CD14-positive monocyte (primary cell): ENCODE data around the gene TANGO2. TPM values are rescaled to one million over a fixed set of nuclear protein-coding genes. Genes with fewer than 3 reads are reported as not detected.

ENCODE experiments used
- DNase-seq, 3 donors: peaks; one replicate each; pipeline ENCODE4 v3.0.0-alpha.2; 2011 to 2022
- H2AFZ ChIP-seq: 2 replicates; pipeline ENCODE4 v1.6.0; 2012; ENCODE audit warnings: mild to moderate bottlenecking, low read depth, low read length, inconsistent platforms; ENCODE audit not compliant: insufficient read depth, poor library complexity, severe bottlenecking
- H3K27ac ChIP-seq, 2 donors: 1 replicate in 1 of 2; 2 replicates in 1 of 2; pipeline ENCODE4 v1.5.1; 2012 to 2013; ENCODE audit warnings: low read length in 2 of 2, control low read depth in 1 of 2, inconsistent platforms in 1 of 2, low read depth in 1 of 2, mild to moderate bottlenecking in 1 of 2
- H3K27me3 ChIP-seq, 2 donors: one replicate each; pipeline versions ENCODE4 v1.6.0 to v1.6.1; 2011 to 2013; ENCODE audit warnings: low read length in 2 of 2; ENCODE audit not compliant: control insufficient read depth in 2 of 2, insufficient read depth in 2 of 2
- H3K36me3 ChIP-seq, 2 donors: replicated peaks in 1 of 2; 1 replicate in 1 of 2; 2 replicates in 1 of 2; pipeline versions ENCODE4 v1.5.1 to v1.6.1; 2012 to 2013; ENCODE audit warnings: low read length in 2 of 2, control low read depth in 1 of 2, inconsistent platforms in 1 of 2, mild to moderate bottlenecking in 1 of 2; ENCODE audit not compliant: insufficient read depth in 2 of 2, control insufficient read depth in 1 of 2
- H3K4me1 ChIP-seq, 2 donors: 1 replicate in 1 of 2; 2 replicates in 1 of 2; pipeline versions ENCODE4 v1.5.1 to v1.6.1; 2012 to 2013; ENCODE audit warnings: low read length in 2 of 2, control low read depth in 1 of 2, inconsistent platforms in 1 of 2, mild to moderate bottlenecking in 1 of 2, moderate library complexity in 1 of 2; ENCODE audit not compliant: insufficient read depth in 2 of 2, control insufficient read depth in 1 of 2
- H3K4me2 ChIP-seq: replicated peaks from 2 replicates; pipeline ENCODE3; 2012; ENCODE audit warnings: low read length, moderate library complexity, mild to moderate bottlenecking; ENCODE audit not compliant: poor library complexity, severe bottlenecking; ENCODE audit errors: extremely low read depth
- H3K4me3 ChIP-seq, 3 experiments: fragments of 200-600 bp in 1 of 3; sonication (generic) in 1 of 3; replicated peaks in 1 of 3; 1 replicate in 2 of 3; 2 replicates in 1 of 3; pipeline ENCODE4 v1.5.1; 2011 to 2013; ENCODE audit warnings: low read length in 3 of 3, mild to moderate bottlenecking in 3 of 3, control low read depth in 2 of 3, low read depth in 2 of 3, inconsistent platforms in 1 of 3, moderate library complexity in 1 of 3
- H3K79me2 ChIP-seq: 2 replicates; pipeline ENCODE4 v1.6.0; 2012; ENCODE audit warnings: mild to moderate bottlenecking, control low read depth, inconsistent platforms, low read length, moderate library complexity; ENCODE audit not compliant: insufficient read depth
- H3K9ac ChIP-seq: 2 replicates; pipeline ENCODE4 v1.6.0; 2017; ENCODE audit warnings: low read length, mild to moderate bottlenecking; ENCODE audit not compliant: insufficient read depth, poor library complexity, severe bottlenecking
- H3K9me3 ChIP-seq, 2 donors: replicated peaks in 1 of 2; 1 replicate in 1 of 2; 2 replicates in 1 of 2; pipeline versions ENCODE4 v1.5.1 to v1.6.1; 2012 to 2013; ENCODE audit warnings: low read length in 2 of 2, control low read depth in 1 of 2; ENCODE audit not compliant: control insufficient read depth in 1 of 2, insufficient read depth in 1 of 2
- H4K20me1 ChIP-seq: 2 replicates; pipeline ENCODE4 v1.6.0; 2012; ENCODE audit warnings: mild to moderate bottlenecking, low read length, control low read depth, moderate library complexity; ENCODE audit not compliant: insufficient read depth
- H3K27ac Mint-ChIP-seq, 7 donors: one replicate each; pipeline ENCODE4 v1.8.0; 2020; ENCODE audit warnings: mild to moderate bottlenecking in 7 of 7, mixed read lengths in 7 of 7, moderate library complexity in 6 of 7, inconsistent platforms in 2 of 7
- H3K27me3 Mint-ChIP-seq, 3 donors: one replicate each; pipeline ENCODE4 v1.8.0; 2021 to 2022; ENCODE audit warnings: low read depth in 3 of 3, mild to moderate bottlenecking in 3 of 3, mixed read lengths in 3 of 3, moderate library complexity in 3 of 3, inconsistent platforms in 1 of 3
- H3K36me3 Mint-ChIP-seq, 2 donors: one replicate each; pipeline ENCODE4 v1.8.0; 2020; ENCODE audit warnings: mixed read lengths in 2 of 2, inconsistent platforms in 1 of 2, mild to moderate bottlenecking in 1 of 2
- H3K4me1 Mint-ChIP-seq: one replicate; pipeline ENCODE4 v1.8.0; 2020; ENCODE audit warnings: mild to moderate bottlenecking, mixed read lengths
- H3K4me3 Mint-ChIP-seq, 2 donors: one replicate each; pipeline ENCODE4 v1.8.0; 2020; ENCODE audit warnings: mild to moderate bottlenecking in 2 of 2, mixed read lengths in 2 of 2, moderate library complexity in 1 of 2
- H3K9me3 Mint-ChIP-seq, 7 donors: one replicate each; pipeline ENCODE4 v1.8.0; 2020 to 2022; ENCODE audit warnings: mixed read lengths in 7 of 7, mild to moderate bottlenecking in 6 of 7, moderate library complexity in 6 of 7, inconsistent platforms in 2 of 7
- CTCF ChIP-seq: fragments of 200-600 bp; IDR thresholded peaks from one replicate; pipeline ENCODE4 v1.8.0; 2022; ENCODE audit warnings: antibody characterized with exemption, mild to moderate bottlenecking
- WGBS: methylation state at CpG from one replicate; pipeline ENCODE4 v1.1.5; 2013; ENCODE audit warnings: missing lambda C conversion rate; ENCODE audit not compliant: insufficient coverage; 5-methylcytosine and 5-hydroxymethylcytosine counted together
- intact Hi-C, 2 donors: fragments of 100-400 bp; cut with micrococcal nuclease; formaldehyde crosslinking; loops; one replicate each; pipeline versions ENCODE4 v1.15.0 to v1.15.1; 2023
- polyA plus RNA-seq, 3 donors: library from polyadenylated mRNA; depleted of rRNA in 1 of 3; unstranded in 2 of 3; stranded (reverse) in 1 of 3; fragments of 300-500 nt in 2 of 3; fragments of >200 nt in 1 of 3; fragmentation: Illumina TruSeq in 2 of 3; gene quantifications; 1 replicate in 2 of 3; 2 replicates in 1 of 3; pipeline ENCODE4 v1.2.3, GENCODE V29; 2012 to 2021

The TANGO2 gene
- polyA plus RNA-seq, 3 donors, result 56.4 to 94.9 (median 58.2) TPM

GRCh38 chr22:20106205-20106848, 85.4 kb downstream of the TANGO2 start:
- peak overlapping the region in 1 of 7 donors; percentile 4 for H3K27ac Mint-ChIP-seq
- no peak for DNase-seq
- H4K20me1 ChIP-seq, result peaks cover 3% of the 10 kb centered on the region

GRCh38 chr22:20106849-20107237, 85.9 kb downstream of the TANGO2 start:
- no peak for DNase-seq
- H4K20me1 ChIP-seq, result peaks cover 7% of the 10 kb centered on the region
- Mint-ChIP-seq H3K4me3 (no peak overlapping the region), H3K27me3 (peaks cover 0 to 2% (median 0%) of the 10 kb centered on the region in 3 donors), H3K36me3 (peaks cover 63 to 90% of the 10 kb centered on the region in 2 donors), H3K9me3 (no peaks in the 10 kb centered on the region), H3K4me1 (peaks cover 5% of the 10 kb centered on the region), H3K27ac (peak overlapping the region in 2 of 7 donors; percentile 4 to 46)
- TF ChIP-seq CTCF, result no peak
- no peaks in the 10 kb centered on the region for H3K9me3 ChIP-seq
- H3K27me3 ChIP-seq, result no peaks in the 10 kb centered on the region
- H3K79me2 ChIP-seq, result peaks cover 9% of the 10 kb centered on the region
- no peak overlapping the region for H3K27ac ChIP-seq
- intact Hi-C loops, result no loop called here
- no peak overlapping the region for H3K4me3 ChIP-seq
- WGBS, result 94% methylated on average over 10 of the region's 10 CpGs
- H3K9ac ChIP-seq, result no peak overlapping the region
- H3K36me3 ChIP-seq, result peaks cover 73 to 94% of the 10 kb centered on the region in 2 donors
- no peak overlapping the region for H2AFZ ChIP-seq
- H3K4me1 ChIP-seq, result peaks cover 0 to 6% of the 10 kb centered on the region in 2 donors
- no peak overlapping the region for H3K4me2 ChIP-seq

More at GRCh38 chr22:20106205-20106848, 85.4 kb downstream of the TANGO2 start:
- H3K4me1 ChIP-seq, result peaks cover 0 to 9% of the 10 kb centered on the region in 2 donors
- H3K4me3 ChIP-seq, result no peak overlapping the region
- H3K27ac ChIP-seq, result no peak overlapping the region
- no peaks in the 10 kb centered on the region for H3K9me3 ChIP-seq
- no peak for TF ChIP-seq CTCF
- intact Hi-C loops, result no loop called here
- H3K9me3 Mint-ChIP-seq, result no peaks in the 10 kb centered on the region
- H3K36me3 Mint-ChIP-seq, result peaks cover 62 to 91% of the 10 kb centered on the region in 2 donors
- peaks cover 9% of the 10 kb centered on the region for H3K79me2 ChIP-seq
- peaks cover 10% of the 10 kb centered on the region for H3K4me1 Mint-ChIP-seq
- no peaks in the 10 kb centered on the region for H3K27me3 ChIP-seq
- peaks cover 74 to 90% of the 10 kb centered on the region in 2 donors for H3K36me3 ChIP-seq
- no peak overlapping the region for H2AFZ ChIP-seq
- no peak overlapping the region for H3K4me3 Mint-ChIP-seq
- H3K4me2 ChIP-seq, result no peak overlapping the region
- H3K9ac ChIP-seq, result no peak overlapping the region
- peaks cover 0 to 2% (median 0%) of the 10 kb centered on the region in 3 donors for H3K27me3 Mint-ChIP-seq
- 90% methylated on average over 15 of the region's 20 CpGs for WGBS
